D721Med (cell line): Measurements from ENCODE around the gene AFDN.

ENCODE experiments used
- DNase-seq: peaks from one replicate; pipeline ENCODE4 v3.0.0; 2011; ENCODE audit warnings: low spot score; ENCODE audit not compliant: insufficient read length
- FAIRE-seq: peaks from 2 replicates; lab custom pipeline; 2011; peaks lifted over from hg19 to GRCh38; lab: Jason Lieb, UNC
- TF ChIP-seq, protein P1 (sequence below): IDR thresholded peaks from 2 replicates; pipeline ENCODE4 v1.5.1; 2012; ENCODE audit warnings: mild to moderate bottlenecking, control low read depth; ENCODE audit not compliant: insufficient read depth; ENCODE audit errors: missing control alignments

The AFDN gene

DNA sequence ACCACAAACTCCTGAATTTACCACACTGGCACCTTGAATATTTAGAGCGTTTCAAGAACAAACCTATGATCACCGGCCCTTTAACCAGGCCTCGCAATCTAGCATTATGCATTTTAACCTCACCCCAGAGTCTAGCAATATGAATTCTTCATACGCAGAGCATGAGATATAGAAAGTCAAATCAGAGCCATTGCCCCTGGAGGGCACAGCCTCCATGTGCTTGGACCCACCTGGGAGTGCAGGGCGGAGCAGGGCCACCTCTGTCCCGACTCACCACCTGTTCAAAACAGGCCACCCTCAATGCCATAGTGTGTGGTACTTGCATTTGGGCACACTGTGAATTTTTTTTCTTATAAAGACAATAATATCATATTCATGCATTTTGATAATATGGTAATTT is 19.5 kb upstream of the AFDN start:
- DNase-seq, result no peak
- FAIRE-seq, result no peak
- TF ChIP-seq, protein P1, sequence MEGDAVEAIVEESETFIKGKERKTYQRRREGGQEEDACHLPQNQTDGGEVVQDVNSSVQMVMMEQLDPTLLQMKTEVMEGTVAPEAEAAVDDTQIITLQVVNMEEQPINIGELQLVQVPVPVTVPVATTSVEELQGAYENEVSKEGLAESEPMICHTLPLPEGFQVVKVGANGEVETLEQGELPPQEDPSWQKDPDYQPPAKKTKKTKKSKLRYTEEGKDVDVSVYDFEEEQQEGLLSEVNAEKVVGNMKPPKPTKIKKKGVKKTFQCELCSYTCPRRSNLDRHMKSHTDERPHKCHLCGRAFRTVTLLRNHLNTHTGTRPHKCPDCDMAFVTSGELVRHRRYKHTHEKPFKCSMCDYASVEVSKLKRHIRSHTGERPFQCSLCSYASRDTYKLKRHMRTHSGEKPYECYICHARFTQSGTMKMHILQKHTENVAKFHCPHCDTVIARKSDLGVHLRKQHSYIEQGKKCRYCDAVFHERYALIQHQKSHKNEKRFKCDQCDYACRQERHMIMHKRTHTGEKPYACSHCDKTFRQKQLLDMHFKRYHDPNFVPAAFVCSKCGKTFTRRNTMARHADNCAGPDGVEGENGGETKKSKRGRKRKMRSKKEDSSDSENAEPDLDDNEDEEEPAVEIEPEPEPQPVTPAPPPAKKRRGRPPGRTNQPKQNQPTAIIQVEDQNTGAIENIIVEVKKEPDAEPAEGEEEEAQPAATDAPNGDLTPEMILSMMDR, result no peak

GRCh38 chr6:167807756-167808155 is 19.0 kb upstream of the AFDN start:
- TF ChIP-seq, protein P1, result no peak
- no peak for FAIRE-seq
- no peak for DNase-seq

- TF ChIP-seq, protein P1, result no peak
- FAIRE-seq (no peak), DNase-seq (no peak)
Observed at GRCh38 chr6:167811040-167811439, 15.7 kb upstream of the AFDN start.

DNA sequence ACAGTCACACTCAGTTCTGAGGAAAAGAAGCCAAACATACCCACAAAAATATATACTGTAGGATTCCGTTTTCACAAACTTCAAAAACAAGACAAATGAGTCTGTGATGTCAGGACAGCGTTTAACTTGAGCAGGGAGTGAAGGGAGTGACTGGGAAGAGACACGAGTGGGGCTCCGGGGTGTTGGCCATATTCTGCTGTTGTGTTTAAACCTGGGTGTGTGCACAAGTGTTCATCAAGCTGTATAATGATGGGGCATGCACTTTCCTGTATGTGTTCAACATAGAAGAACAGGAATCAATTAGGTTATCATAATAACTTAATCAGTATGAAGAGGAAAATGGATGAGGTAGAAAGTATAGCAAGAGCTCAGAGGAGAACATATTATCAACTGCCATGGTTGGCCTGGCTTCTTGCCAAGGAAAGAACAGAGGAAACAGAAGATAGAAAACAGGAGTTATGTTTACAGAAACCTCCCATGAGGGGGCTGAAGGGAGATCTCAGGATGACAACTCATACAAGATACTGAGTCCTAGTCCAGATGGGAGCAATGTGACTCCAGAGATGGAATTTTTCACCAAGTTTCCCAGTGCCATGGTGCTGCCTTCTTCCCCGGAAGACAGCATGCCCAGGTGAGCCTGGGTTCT is 15.1 kb upstream of the AFDN start:
- TF ChIP-seq, protein P1, result no peak
- FAIRE-seq (no peak), DNase-seq (no peak)

- TF ChIP-seq, protein P1, result no peak
- FAIRE-seq (no peak), DNase-seq (no peak)
Observed at GRCh38 chr6:167812088-167812487, 14.6 kb upstream of the AFDN start.

DNA sequence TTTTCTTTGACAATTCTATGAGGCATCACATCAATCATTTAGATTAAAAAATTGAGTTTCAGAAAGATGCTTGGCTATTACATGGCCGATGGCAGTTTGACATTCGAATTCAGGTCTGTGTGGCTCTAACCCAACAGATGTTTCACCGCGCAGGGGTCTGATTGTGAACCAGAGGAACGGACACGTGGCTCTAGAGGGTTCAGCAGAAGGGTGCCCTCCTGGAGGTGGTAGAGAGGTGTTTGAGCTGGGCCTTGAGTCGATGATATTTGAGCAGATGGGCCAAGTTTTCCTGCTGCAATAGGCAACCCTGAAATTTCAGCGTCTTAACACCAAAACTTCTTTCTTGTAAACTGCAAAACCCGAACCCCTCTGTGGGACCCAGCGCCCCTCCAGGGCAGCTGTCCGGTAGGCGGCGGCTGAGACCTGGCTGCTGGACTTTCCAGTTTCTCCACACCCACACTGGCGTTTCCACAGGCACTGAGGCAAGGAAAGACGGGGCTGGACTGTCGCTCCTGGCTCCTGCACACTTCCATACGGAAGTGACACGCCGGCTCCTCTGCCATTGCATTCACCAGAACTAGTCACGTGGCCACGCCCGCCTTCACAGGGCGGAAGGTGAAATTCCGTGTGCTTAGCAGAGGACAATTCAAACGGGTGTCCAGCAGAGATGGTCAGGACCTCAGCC is 11.3 kb upstream of the AFDN start:
- FAIRE-seq (no peak), DNase-seq (no peak)
- TF ChIP-seq, protein P1, result no peak

- DNase-seq, result no peak
- TF ChIP-seq, protein P1, result no peak
- no peak for FAIRE-seq
Observed at GRCh38 chr6:167817016-167817415, 9.7 kb upstream of the AFDN start.
